HUES6 (cell line): ENCODE measurements around the gene SFXN5.
A peak's percentile ranks its signal among the peaks of the same experiment; 100 is the strongest.

ENCODE experiments used
- H3K27ac ChIP-seq: 2 replicates; pipeline ENCODE4 v1.7.0; 2013; ENCODE audit warnings: low read depth, mild to moderate bottlenecking, low read length, inconsistent platforms
- H3K27me3 ChIP-seq: 2 replicates; pipeline ENCODE4 v1.6.1; 2013; ENCODE audit warnings: low read length; ENCODE audit not compliant: control insufficient read depth, insufficient read depth
- H3K36me3 ChIP-seq: 2 replicates; pipeline ENCODE4 v1.6.1; 2013; ENCODE audit warnings: low read length; ENCODE audit not compliant: control insufficient read depth, insufficient read depth
- H3K4me1 ChIP-seq: 2 replicates; pipeline ENCODE4 v1.6.1; 2013; ENCODE audit warnings: low read length; ENCODE audit not compliant: control insufficient read depth, insufficient read depth
- H3K4me3 ChIP-seq: 2 replicates; pipeline ENCODE4 v1.5.1; 2013; ENCODE audit warnings: low read depth, low read length
- H3K9ac ChIP-seq: one replicate; pipeline ENCODE4 v1.6.1; 2013; ENCODE audit warnings: mild to moderate bottlenecking, low read length
- H3K9me3 ChIP-seq: 2 replicates; pipeline ENCODE4 v1.6.1; 2013; ENCODE audit warnings: low read depth, low read length; ENCODE audit not compliant: control insufficient read depth, insufficient read depth

The SFXN5 gene

GRCh38 chr2:72958542-72959385, 112.7 kb downstream of the SFXN5 start:
- no peaks in the 10 kb centered on the region for H3K36me3 ChIP-seq
- H3K27me3 ChIP-seq: no peaks in the 10 kb centered on the region
- H3K27ac ChIP-seq: no peak overlapping the region
- H3K9ac ChIP-seq: no peak overlapping the region
- peaks cover 29% of the 10 kb centered on the region for H3K4me1 ChIP-seq
- no peak overlapping the region for H3K4me3 ChIP-seq
- no peaks in the 10 kb centered on the region for H3K9me3 ChIP-seq

GRCh38 chr2:72956936-72957335, 114.6 kb downstream of the SFXN5 start:
- Histone ChIP-seq H3K9me3 (no peaks in the 10 kb centered on the region), H3K9ac (no peak overlapping the region), H3K27me3 (no peaks in the 10 kb centered on the region), H3K4me1 (peaks cover 20% of the 10 kb centered on the region), H3K36me3 (no peaks in the 10 kb centered on the region), H3K27ac (no peak overlapping the region), H3K4me3 (no peak overlapping the region)

- H3K36me3 ChIP-seq: no peaks in the 10 kb centered on the region
- H3K27ac ChIP-seq: no peak overlapping the region
- H3K4me1 ChIP-seq: peaks cover 20% of the 10 kb centered on the region
- H3K27me3 ChIP-seq: no peaks in the 10 kb centered on the region
- H3K9me3 ChIP-seq: no peaks in the 10 kb centered on the region
- H3K9ac ChIP-seq: no peak overlapping the region
- H3K4me3 ChIP-seq: no peak overlapping the region
These were observed 115.5 kb downstream of the SFXN5 start for GRCh38 chr2:72956050-72956395.

GRCh38 chr2:72955228-72956049, 116.1 kb downstream of the SFXN5 start:
- H3K4me1 ChIP-seq: peaks cover 21% of the 10 kb centered on the region
- no peak overlapping the region for H3K4me3 ChIP-seq
- H3K9me3 ChIP-seq: no peaks in the 10 kb centered on the region
- H3K36me3 ChIP-seq: no peaks in the 10 kb centered on the region
- no peaks in the 10 kb centered on the region for H3K27me3 ChIP-seq
- H3K9ac ChIP-seq: no peak overlapping the region
- no peak overlapping the region for H3K27ac ChIP-seq

- Histone ChIP-seq H3K27ac (no peak overlapping the region), H3K9me3 (no peaks in the 10 kb centered on the region), H3K4me3 (no peak overlapping the region), H3K36me3 (no peaks in the 10 kb centered on the region), H3K4me1 (peaks cover 22% of the 10 kb centered on the region), H3K9ac (no peak overlapping the region), H3K27me3 (no peaks in the 10 kb centered on the region)
These were observed 116.9 kb downstream of the SFXN5 start for GRCh38 chr2:72954376-72955227.

GRCh38 chr2:72953976-72954375, 117.5 kb downstream of the SFXN5 start:
- H3K9ac ChIP-seq: no peak overlapping the region
- H3K4me3 ChIP-seq: no peak overlapping the region
- H3K9me3 ChIP-seq: no peaks in the 10 kb centered on the region
- no peaks in the 10 kb centered on the region for H3K36me3 ChIP-seq
- no peaks in the 10 kb centered on the region for H3K27me3 ChIP-seq
- H3K4me1 ChIP-seq: peaks cover 22% of the 10 kb centered on the region
- no peak overlapping the region for H3K27ac ChIP-seq

- Histone ChIP-seq H3K27me3 (no peaks in the 10 kb centered on the region), H3K27ac (no peak overlapping the region), H3K9ac (no peak overlapping the region), H3K4me3 (no peak overlapping the region), H3K36me3 (no peaks in the 10 kb centered on the region), H3K9me3 (no peaks in the 10 kb centered on the region), H3K4me1 (peaks cover 22% of the 10 kb centered on the region)
These were observed 118.0 kb downstream of the SFXN5 start for GRCh38 chr2:72953528-72953927.

GRCh38 chr2:72952961-72953360, 118.6 kb downstream of the SFXN5 start:
- Histone ChIP-seq H3K4me3 (no peak overlapping the region), H3K36me3 (no peaks in the 10 kb centered on the region), H3K4me1 (peaks cover 22% of the 10 kb centered on the region), H3K27me3 (no peaks in the 10 kb centered on the region), H3K9me3 (no peaks in the 10 kb centered on the region), H3K9ac (no peak overlapping the region), H3K27ac (no peak overlapping the region)

- Histone ChIP-seq H3K27me3 (no peaks in the 10 kb centered on the region), H3K27ac (peak overlapping the region; percentile 69; the same call in 1 of the 2 replicates), H3K9ac (peak overlapping the region; percentile 58)
These were observed 119.2 kb downstream of the SFXN5 start for GRCh38 chr2:72952110-72952823.

GRCh38 chr2:72951303-72952095, 120.0 kb downstream of the SFXN5 start:
- H3K36me3 ChIP-seq: no peaks in the 10 kb centered on the region
- peak overlapping the region; percentile 69 for H3K27ac ChIP-seq
- peaks cover 22% of the 10 kb centered on the region for H3K4me1 ChIP-seq
- H3K9ac ChIP-seq: peak overlapping the region; percentile 58
- H3K9me3 ChIP-seq: no peaks in the 10 kb centered on the region
- no peaks in the 10 kb centered on the region for H3K27me3 ChIP-seq
- no peak overlapping the region for H3K4me3 ChIP-seq

More at GRCh38 chr2:72952110-72952823, 119.2 kb downstream of the SFXN5 start:
- Histone ChIP-seq H3K36me3 (no peaks in the 10 kb centered on the region), H3K9me3 (no peaks in the 10 kb centered on the region), H3K4me1 (peaks cover 22% of the 10 kb centered on the region), H3K4me3 (no peak overlapping the region)
